ENCODE results near the gene ATG3. TPM values are rescaled to one million over a fixed set of nuclear protein-coding genes. Genes with fewer than 3 reads are reported as not detected.
"Not testable (repeated sequence)": the region's sequence is repeated elsewhere in the genome, so short reads cannot be mapped to it uniquely, and the experiment has no call there.

ATG3 gene
- 57.0 TPM for total RNA-seq
- long read RNA-seq, transcript ATG3-201 (12 exons, 1,570 nt), result major isoform, 222 of 239 reads
- long read RNA-seq, partial matches to known transcripts, result 2 of 239 reads
- long read RNA-seq, other reads (novel, unspliced or antisense), result 13 of 239 reads

DNA sequence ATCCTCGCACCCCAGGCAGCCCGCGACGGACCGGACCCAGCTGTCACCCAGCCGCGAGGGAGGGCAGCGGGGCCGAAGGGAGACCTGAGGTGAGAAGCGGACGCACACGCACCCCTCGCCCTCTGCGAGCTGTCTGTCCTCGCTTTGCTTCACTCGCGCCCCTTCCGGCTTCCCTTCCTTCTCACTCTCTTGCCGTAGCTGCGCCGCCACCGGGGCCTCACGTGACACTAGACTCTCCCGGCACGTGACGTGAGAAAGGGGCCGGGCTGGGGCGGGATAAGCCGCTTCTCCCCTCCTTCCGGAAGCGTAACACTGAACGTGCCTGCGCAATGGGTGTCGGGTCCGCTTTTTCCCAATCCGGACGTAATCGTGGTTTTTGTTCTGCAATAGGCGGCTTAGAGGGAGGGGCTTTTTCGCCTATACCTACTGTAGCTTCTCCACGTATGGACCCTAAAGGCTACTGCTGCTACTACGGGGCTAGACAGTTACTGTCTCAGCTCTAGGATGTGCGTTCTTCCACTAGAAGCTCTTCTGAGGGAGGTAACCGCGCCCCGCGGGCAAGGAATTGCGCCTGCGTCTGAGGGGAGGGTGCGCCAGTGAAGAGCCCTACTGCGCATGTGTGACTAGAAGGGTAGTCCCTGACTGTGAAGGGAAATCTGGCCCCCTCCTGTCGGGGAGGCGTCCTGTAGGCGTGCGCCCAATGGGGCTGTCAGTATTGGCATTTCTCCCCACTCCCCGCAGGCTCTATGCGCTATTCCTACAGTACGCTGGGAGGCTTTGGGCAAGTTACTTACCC, at the start of gene ATG3, which contains the start of gene SLC35A5:
ATG3 (minus strand) TSS at position 229 of the 796 bp plus-strand sequence. CDS start 434 bp downstream, outside the sequence.
SLC35A5 (plus strand) TSS at position 312 of the 796 bp plus-strand sequence. CDS start 1,359 bp downstream, outside the sequence.
- peak; percentile 99 for DNase-seq (ENCODE audit: low spot score)

DNA sequence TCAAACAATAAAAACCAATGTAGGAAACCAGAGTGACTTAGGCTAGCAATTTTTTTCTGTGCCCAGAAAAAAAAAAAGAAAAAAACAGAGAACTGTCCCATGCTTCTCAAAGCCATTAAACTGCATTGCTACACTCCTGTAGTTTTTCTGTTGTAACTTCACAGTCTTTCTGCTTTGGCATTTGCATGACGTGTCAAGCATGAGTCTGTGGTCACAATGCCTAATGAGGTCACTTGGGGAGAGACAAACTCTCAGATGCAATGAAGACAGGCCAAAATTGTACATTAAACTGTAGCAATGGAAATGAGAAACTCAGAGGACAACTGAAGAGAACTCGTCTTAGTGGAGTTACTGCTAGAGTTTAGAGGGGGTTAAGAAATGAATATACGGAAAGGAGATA, 48.4 kb upstream of the ATG3 start:
- no peak for DNase-seq (ENCODE audit: low spot score)

DNA sequence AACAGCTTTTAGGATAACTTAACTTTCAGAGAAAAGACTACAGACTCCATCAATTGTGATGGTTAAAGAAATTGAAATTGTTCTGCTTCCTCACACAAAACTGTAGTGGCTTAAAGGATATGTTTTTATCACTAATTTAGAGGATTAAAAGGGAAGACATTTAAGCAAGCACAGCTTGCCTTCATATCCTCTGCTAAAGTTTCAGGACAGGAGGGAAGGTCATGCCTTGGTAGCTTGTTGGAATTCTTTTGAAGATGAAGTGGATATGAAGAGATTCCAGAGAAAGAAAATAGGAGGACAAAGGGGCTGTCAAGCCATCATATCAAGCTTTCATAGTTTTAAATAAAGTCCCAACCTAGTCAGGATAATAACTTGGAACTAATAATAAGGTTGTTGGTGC, 46.1 kb upstream of the ATG3 start:
- no peak for DNase-seq (ENCODE audit: low spot score)

DNA sequence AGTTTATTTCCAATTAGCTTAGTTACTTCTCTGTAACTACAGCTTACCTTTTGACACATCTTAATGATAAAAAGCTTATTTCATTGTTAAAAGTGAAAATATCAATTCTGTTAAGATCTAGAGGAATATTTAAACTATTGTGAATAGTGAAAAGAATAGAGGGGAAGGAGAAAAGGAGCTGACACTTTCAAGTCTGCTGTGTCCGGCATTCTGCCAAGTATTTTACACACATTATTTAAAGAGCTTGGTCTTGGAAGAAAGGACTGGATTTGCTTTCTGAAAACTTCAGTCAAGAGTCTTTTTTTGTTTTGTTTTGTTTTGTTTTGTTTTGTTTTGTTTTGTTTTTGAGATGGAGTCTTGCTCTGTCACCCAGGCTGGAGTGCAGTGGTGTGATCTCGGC, 44.3 kb upstream of the ATG3 start:
- no peak for DNase-seq (ENCODE audit: low spot score)

DNA sequence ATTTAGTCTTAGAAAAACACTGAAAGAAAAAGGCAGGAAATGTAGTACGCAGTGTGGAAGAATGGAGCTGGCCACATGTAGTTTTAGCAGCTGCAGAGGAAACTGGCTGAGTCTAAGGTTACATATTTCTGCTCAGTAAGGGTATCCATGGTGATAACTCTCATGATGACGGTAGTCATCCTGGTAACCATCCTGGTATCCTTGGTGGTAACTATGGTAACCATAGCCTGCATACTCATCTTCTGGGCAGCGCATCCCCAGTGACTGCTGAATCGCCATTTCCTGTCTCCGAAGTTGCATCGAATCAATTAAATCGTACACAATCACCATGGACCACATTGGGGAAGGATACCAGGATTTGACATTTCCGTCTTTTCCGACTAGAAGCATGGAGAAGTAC, 43.5 kb upstream of the ATG3 start:
- no peak for DNase-seq (ENCODE audit: low spot score)

DNA sequence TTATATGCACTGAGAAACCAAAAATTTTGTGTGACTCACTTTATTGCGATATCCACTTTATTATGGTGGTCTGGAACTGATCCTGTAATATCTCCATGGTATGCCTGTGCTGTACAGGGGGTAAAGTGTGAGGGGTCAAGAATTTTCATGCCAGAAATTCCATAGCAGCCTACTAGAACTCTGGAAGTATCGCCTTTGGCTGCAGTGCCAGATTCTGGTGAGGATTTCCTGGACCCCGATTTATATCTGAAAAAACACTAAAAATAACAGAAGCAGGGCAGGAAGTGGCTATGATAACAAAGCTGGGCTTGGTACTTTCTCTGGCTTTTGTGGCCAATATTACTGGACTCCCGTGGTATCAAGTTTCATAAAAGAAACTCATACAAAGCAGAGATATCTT, 42.8 kb upstream of the ATG3 start:
- DNase-seq (ENCODE audit: low spot score), result no peak

DNA sequence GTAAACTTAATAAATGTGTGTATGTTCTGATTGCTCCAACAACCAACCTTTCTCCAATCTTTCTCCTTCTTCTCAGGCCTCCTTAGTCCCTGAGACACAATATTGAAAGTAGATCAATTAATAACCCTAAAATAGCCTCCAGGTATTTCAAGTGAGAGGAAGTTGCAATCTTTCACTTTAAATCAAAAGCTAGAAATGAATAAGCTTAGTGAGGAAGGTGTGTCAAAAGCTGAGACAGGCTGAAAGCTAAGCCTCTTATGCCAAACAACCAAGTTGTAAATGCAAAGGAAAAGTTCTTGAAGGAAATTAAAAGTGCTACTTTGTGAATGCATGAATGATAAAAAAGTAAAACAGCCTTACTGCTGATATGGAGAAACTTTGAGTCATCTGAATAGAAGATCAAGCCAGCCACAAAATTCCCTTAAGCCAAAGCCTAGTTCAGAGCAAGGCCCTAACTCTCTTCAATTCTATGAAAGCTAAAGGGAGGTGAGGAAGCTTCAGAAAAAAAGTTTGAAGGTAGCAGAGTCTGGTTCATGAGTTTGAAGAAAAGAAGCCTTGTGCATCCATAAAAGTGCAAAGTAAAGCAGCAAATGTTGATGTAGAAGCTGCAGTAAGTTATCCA, 40.6 kb upstream of the ATG3 start:
- no peak for DNase-seq (ENCODE audit: low spot score)

DNA sequence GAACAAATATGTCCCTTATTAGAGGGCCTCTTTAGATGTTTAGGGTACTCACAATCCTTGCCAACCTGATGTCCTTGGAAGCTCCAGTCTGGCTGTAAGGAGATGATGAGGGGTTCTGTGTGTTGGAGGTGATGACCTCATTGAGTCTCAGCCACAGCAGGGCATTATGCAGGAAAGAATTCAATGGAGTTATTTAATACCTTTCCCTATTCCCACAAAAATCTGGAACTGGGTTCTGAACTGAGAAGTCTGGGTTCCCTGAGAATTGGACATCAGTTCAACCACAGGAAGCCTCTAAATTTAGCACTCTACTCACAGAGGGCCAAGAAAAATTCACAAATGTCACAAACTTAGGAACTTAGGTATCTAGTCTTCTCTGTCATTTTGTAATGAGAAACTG, 37.0 kb upstream of the ATG3 start:
- no peak for DNase-seq (ENCODE audit: low spot score)

DNA sequence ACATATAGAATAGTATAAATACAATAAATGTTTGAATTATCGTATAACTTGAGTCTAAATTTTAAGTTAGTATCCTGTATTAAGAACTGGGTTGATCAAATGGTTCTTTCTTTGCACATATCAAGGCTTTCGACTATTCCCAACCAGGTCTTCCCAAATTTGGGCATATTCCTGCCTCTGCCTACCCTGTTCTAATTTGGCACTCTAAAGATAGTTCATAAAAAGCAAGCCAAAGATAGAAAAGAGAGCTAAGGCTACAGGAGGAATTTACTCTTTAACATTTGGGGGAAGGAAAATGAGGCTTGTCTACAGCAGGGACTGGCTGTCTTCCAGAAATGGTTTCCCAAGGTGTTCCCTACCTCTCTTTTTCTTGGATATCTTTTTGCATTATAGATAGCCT, 36.2 kb upstream of the ATG3 start:
- no peak for DNase-seq (ENCODE audit: low spot score)

DNA sequence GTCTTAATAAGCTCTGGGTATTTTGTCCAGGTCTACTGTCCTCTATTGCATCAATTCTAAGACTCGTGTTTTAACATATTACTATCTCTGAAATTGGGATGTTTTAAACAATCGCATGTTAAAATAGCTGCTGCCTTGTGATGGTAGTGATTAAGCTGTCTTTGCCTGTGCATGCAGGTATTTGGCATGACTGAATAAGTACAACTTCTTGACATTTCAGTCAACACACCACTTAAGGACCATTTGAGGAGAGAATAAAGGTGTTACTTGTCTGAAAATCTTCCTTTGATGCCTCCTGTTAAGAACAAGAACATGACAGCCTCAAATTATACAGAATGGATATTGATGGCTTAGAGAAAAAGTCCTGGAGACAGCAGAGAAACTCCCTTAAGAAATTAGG, 33.1 kb upstream of the ATG3 start:
- DNase-seq (ENCODE audit: low spot score), result no peak

DNA sequence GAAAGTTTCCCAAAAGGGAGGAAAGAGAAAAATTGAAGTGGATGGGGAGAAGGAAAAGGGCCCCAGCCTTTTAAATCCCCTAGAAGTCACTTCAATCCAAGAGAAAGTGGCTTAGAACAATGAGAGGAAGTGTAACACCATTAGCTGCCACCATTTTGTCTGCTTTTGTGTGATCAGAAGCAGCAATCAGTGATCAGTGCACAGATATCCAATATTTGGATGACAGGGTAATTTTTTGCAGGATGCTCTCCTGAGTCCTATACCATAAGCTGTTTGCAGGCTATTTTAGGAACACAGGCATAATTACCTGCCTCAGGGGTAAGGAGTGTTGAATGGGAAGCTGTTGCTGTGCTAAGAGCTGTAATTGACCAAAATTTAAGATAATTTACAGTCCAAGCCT, 31.5 kb upstream of the ATG3 start:
- no peak for DNase-seq (ENCODE audit: low spot score)

DNA sequence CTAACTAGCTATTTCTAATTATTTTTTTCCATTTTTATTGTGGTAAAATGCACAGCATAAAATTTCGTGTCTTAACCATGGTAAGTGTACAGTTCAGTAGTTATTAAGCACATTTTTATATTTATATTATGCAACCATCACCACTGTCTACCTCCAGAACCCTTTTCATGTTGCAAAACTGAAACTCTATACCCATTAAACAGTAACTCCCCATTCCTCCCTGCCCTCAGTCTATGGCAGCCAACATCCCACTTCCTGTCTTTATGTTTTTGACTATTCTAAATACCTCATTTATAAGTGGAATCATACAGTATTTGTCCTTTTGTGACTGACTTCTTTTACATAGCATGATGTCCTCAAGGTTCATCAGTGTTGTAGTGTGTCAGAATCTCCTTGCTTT, 25.6 kb upstream of the ATG3 start:
- no peak for DNase-seq (ENCODE audit: low spot score)

DNA sequence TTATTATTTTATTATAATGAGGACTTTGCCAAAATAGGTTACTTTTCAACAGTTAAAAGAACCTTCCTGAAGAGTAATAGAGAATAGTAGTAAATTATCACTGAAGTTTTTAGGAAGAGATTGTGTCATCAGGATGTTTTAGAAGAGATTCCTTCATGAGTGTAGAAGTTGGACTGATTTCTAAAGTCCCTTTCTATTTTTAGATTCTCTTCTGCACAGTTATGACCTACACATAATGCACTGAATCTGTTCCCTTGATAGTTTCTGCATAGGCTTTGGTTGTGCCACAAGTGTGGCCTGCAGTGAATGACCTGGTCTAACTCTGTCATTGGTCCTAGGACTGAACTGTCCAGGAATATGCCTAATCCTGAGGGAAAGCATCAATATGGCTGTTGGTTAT, 24.0 kb upstream of the ATG3 start:
- no peak for DNase-seq (ENCODE audit: low spot score)

DNA sequence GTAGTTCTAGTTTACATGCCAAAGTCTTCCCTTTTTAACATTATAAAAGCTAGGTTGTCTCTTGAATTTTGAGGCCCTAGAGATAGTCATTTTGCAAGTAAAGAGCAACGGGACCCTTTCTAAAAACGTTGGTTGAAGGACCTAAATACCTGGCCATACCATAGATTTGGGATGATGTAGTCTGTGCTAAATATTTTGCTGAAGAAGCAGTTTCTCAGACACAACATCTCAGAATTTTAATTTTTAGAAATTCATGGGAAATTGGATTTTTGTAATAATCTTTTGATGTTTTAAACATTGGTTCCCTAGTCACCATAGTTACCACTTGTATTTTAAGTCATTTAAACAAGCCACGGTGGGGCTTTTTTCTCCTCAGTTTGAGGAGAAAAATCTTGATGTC, 21.3 kb upstream of the ATG3 start:
- no peak for DNase-seq (ENCODE audit: low spot score)

DNA sequence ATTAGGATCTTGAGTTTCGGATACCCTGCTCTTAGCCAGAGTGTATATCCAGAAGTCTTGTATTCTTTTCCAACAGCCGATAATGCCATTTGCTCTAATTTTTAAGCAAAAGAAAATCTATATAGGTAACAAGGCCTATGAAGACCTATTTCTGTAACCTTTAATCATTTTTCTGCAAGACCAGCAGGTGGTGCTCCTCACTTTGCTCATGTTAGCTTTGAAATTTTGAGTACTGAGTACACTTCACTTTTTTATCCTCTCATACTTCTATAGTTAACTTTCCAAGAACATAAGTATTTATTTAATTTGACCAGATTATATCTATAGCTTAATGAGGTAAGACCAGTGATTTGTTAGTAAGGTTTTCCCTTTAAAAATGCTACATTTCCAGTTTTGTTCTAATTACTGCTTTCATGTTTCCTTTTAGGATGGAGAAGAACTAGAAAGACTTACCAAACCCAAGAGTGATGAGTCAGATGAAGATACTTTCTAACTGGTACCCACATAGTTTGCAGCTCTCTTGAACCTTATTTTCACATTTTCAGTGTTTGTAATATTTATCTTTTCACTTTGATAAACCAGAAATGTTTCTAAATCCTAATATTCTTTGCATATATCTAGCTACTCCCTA, 20.6 kb upstream of the ATG3 start:
- DNase-seq (ENCODE audit: low spot score), result no peak

DNA sequence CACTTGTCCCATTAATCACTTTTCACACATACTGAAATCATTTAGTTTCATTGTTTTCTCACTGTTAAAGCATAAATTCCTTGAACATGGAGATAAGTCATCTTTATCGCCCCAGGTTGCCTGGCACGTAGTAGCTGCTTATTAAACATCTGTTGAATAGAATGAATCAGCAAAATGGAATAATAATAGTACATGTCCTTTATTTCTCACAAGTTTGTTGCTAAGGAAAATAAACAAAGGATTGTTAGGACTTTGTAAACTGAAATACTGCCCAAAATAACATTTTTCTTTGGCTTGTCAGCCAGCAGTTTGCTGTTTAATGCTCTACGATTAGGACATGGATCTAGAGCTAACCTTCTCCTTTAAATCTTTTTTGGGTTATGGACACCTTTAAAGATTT, 17.9 kb upstream of the ATG3 start:
- DNase-seq (ENCODE audit: low spot score), result no peak

DNA sequence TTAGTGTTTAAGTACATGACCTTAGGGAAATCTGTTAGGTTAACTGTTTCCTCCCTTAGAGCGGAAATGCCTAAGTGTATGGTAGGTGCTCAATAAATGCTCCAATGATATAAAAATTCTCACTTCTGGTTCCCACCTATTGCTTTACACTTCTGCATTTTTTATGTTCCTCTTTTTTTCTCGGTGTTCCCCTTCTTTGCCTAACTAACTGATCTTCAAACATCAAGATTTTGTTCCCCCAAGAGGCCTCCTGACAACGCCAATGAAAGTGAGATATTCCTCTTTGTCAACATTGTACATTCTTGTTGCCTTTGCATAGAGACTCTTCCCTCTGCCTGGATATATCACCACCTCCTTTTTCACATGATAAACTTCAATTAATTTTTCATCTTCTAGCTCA, 17.5 kb upstream of the ATG3 start:
- DNase-seq (ENCODE audit: low spot score), result no peak

DNA sequence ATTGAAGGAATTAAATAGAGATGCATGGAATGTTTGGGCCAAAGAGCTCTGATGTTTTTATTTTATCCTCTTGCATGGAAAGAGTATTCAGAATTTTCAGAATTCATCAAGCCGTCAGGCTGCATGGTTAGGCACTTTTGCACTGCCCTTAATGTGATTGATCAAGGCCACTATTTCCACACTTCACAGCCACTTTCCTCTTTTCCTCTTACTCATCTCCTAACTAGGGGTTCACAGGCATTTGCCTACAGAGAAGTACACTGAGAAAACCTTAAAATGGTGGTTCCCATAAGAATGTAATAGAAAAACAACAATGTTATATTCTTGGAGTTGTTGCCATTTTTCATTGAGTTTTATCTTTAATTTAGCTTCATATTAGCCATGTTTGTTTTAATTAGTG, 10.9 kb upstream of the ATG3 start:
- DNase-seq (ENCODE audit: low spot score), result no peak

DNA sequence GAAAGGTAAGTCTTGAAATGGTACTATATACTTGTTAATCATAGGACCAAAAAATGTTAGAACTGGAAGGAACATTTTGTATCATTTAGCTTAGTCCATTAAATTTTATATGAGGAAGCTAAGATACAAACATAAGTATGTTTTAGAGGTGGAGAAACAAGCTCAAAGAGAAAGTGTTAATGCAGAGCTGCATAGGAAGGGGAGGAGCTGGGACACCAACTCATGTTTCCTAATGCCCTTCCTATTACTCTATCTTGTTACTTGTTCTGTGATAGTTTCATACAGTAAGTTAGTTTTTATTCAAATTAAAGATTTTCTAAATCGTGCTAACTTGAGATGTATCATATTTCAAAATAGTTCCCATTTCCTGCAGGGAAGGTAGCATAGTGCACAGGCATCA, 7.5 kb upstream of the ATG3 start:
- DNase-seq (ENCODE audit: low spot score), result no peak

DNA sequence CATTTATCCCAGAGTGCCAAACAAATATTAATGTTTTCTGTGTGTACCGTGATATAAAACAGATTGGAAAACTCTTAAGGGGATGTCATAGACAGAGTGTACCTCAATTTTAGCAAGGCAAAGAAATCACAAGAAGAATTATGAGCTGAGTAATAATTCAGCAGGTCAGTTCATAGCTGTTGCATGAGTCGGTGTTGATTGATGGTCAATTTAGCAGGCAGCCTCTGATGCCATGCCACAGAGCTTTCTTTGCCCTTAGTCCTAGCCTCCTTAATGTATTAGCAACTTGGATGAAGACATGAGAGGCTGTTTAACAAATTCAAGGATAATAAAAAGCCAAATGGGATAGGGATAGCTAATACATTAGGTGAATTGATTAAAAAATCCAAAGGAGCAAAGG, 6.9 kb upstream of the ATG3 start:
- no peak for DNase-seq (ENCODE audit: low spot score)

DNA sequence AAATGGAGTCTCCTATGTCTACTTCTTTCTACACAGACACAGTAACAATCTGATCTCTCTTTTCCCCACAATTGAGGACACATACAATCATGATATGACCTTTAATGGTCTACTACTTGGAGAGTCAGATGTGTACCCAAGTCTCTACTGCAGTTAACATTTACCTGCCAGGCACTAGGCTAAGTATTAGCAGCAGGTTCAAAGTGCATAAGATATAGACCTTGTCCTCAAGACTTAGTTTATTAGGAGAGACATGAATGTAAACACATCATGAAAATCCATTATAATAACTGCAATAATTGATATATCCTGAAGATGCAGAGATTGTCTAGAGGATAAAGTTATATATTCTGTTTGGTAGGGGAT, 3.2 kb upstream of the ATG3 start:
- no peak for DNase-seq (ENCODE audit: low spot score)

DNA sequence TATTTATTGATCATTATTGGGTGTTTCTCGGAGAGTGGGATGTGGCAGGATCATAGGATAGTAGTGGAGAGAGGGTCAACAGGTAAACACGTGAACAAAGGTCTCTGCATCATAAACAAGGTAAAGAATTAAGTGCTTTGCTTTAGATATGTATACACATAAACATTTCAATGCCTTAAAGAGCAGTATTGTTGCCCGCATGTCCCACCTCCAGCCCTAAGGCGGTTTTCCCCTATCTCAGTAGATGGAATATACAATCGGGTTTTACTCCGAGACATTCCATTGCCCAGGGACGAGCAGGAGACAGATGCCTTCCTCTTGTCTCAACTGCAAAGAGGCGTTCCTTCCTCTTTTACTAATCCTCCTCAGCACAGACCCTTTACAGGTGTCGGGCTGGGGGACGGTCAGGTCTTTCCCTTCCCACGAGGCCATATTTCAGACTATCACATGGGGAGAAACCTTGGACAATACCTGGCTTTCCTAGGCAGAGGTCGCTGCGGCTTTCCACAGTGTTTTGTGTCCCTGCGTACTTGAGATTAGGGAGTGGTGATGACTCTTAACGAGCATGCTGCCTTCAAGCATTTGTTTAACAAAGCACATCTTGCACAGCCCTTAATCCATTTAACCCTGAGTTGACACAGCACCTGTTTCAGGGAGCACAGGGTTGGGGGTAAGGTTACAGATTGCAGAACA, 2.6 kb upstream of the ATG3 start:
- DNase-seq (ENCODE audit: low spot score), result not testable (repeated sequence)

Measured in mesenteric fat pad (tissue), 1 donor.